ENCODE data around the gene SLCO2A1.

- TF ChIP-seq, protein P1, sequence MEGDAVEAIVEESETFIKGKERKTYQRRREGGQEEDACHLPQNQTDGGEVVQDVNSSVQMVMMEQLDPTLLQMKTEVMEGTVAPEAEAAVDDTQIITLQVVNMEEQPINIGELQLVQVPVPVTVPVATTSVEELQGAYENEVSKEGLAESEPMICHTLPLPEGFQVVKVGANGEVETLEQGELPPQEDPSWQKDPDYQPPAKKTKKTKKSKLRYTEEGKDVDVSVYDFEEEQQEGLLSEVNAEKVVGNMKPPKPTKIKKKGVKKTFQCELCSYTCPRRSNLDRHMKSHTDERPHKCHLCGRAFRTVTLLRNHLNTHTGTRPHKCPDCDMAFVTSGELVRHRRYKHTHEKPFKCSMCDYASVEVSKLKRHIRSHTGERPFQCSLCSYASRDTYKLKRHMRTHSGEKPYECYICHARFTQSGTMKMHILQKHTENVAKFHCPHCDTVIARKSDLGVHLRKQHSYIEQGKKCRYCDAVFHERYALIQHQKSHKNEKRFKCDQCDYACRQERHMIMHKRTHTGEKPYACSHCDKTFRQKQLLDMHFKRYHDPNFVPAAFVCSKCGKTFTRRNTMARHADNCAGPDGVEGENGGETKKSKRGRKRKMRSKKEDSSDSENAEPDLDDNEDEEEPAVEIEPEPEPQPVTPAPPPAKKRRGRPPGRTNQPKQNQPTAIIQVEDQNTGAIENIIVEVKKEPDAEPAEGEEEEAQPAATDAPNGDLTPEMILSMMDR (IDR thresholded peaks at IDR 0.05), result no peak
- no peak for TF ChIP-seq POLR2A (IDR thresholded peaks at IDR 0.05)
Observed at GRCh38 chr3:133967992-133968892, 61.5 kb downstream of the SLCO2A1 start.

All from Peyer's patch (tissue), 4 donors.